Endothelial cell (in vitro differentiated cells): ENCODE results near the gene ZC3HAV1. TPM values are rescaled to one million over a fixed set of nuclear protein-coding genes. Genes with fewer than 3 reads are reported as not detected.

Experiments
- DNase-seq: peaks from one replicate; pipeline ENCODE4 v3.0.0; 2021; ENCODE audit warnings: low spot score
- H3K27ac Mint-ChIP-seq: one replicate; pipeline ENCODE4 v1.8.0; 2021; ENCODE audit warnings: mixed read lengths, inconsistent platforms; ENCODE audit not compliant: unreplicated experiment
- H3K27me3 Mint-ChIP-seq: one replicate; pipeline ENCODE4 v1.8.0; 2021; ENCODE audit warnings: mild to moderate bottlenecking, moderate library complexity, mixed read lengths, inconsistent platforms; ENCODE audit not compliant: unreplicated experiment
- H3K36me3 Mint-ChIP-seq: one replicate; pipeline ENCODE4 v1.8.0; 2021; ENCODE audit warnings: mild to moderate bottlenecking, low read depth, mixed read lengths, inconsistent platforms; ENCODE audit not compliant: unreplicated experiment
- H3K4me1 Mint-ChIP-seq: one replicate; pipeline ENCODE4 v1.8.0; 2021; ENCODE audit warnings: mild to moderate bottlenecking, mixed read lengths, inconsistent platforms; ENCODE audit not compliant: unreplicated experiment
- H3K4me3 Mint-ChIP-seq: one replicate; pipeline ENCODE4 v1.8.0; 2021; ENCODE audit warnings: mild to moderate bottlenecking, mixed read lengths, inconsistent platforms; ENCODE audit not compliant: unreplicated experiment
- H3K9me3 Mint-ChIP-seq: one replicate; pipeline ENCODE4 v1.8.0; 2021; ENCODE audit warnings: mixed read lengths, inconsistent platforms; ENCODE audit not compliant: unreplicated experiment
- CTCF ChIP-seq: fragments of 200-600 bp; sonication (generic); IDR thresholded peaks from one replicate; pipeline ENCODE4 v1.5.0; 2021; ENCODE audit warnings: antibody characterized with exemption; ENCODE audit not compliant: unreplicated experiment
- total RNA-seq: library from RNA; stranded (reverse); fragmentation: NEBNext Ultra II Directional; extraction: Animal tissue kit (Norgen Biotek cat#: 25700); gene quantifications from one replicate; pipeline ENCODE4 v1.2.1, GENCODE V29; 2021; ENCODE audit not compliant: unreplicated experiment

ZC3HAV1 gene
- total RNA-seq, 1 donor from 2014 or later: 50.7 TPM

GRCh38 chr7:139089118-139089517, 20.4 kb downstream of the ZC3HAV1 start:
- H3K4me1 Mint-ChIP-seq: peaks cover 17% of the 10 kb centered on the region
- H3K27ac Mint-ChIP-seq: no peak overlapping the region
- no peak for DNase-seq
- H3K4me3 Mint-ChIP-seq: peak overlapping the region; percentile 29
- TF ChIP-seq CTCF: no peak
- peaks cover 55% of the 10 kb centered on the region for H3K36me3 Mint-ChIP-seq
- peaks cover 3% of the 10 kb centered on the region for H3K27me3 Mint-ChIP-seq
- no peaks in the 10 kb centered on the region for H3K9me3 Mint-ChIP-seq

- TF ChIP-seq CTCF: no peak
- Mint-ChIP-seq H3K36me3 (peaks cover 60% of the 10 kb centered on the region), H3K27ac (no peak overlapping the region), H3K9me3 (no peaks in the 10 kb centered on the region), H3K27me3 (peaks cover 3% of the 10 kb centered on the region), H3K4me3 (peak overlapping the region; percentile 49), H3K4me1 (peaks cover 11% of the 10 kb centered on the region)
- DNase-seq: no peak
Measured at GRCh38 chr7:139088268-139088667, 21.3 kb downstream of the ZC3HAV1 start.

GRCh38 chr7:139087212-139087611, 22.3 kb downstream of the ZC3HAV1 start:
- TF ChIP-seq CTCF: no peak
- H3K27ac Mint-ChIP-seq: no peak overlapping the region
- no peaks in the 10 kb centered on the region for H3K9me3 Mint-ChIP-seq
- H3K27me3 Mint-ChIP-seq: peaks cover 3% of the 10 kb centered on the region
- DNase-seq: no peak
- peaks cover 6% of the 10 kb centered on the region for H3K4me1 Mint-ChIP-seq
- H3K36me3 Mint-ChIP-seq: peaks cover 55% of the 10 kb centered on the region
- H3K4me3 Mint-ChIP-seq: peak overlapping the region; percentile 35

GRCh38 chr7:139086454-139086853, 23.1 kb downstream of the ZC3HAV1 start:
- Mint-ChIP-seq H3K27me3 (peaks cover 3% of the 10 kb centered on the region), H3K4me3 (no peak overlapping the region), H3K36me3 (peaks cover 51% of the 10 kb centered on the region), H3K4me1 (no peaks in the 10 kb centered on the region), H3K27ac (no peak overlapping the region), H3K9me3 (no peaks in the 10 kb centered on the region)
- TF ChIP-seq CTCF: no peak
- no peak for DNase-seq

- Mint-ChIP-seq H3K9me3 (no peaks in the 10 kb centered on the region), H3K36me3 (peaks cover 56% of the 10 kb centered on the region), H3K27ac (no peak overlapping the region), H3K4me1 (no peaks in the 10 kb centered on the region), H3K27me3 (no peaks in the 10 kb centered on the region), H3K4me3 (no peak overlapping the region)
- no peak for TF ChIP-seq CTCF
- no peak for DNase-seq
Measured at GRCh38 chr7:139084709-139085108, 24.8 kb downstream of the ZC3HAV1 start.
